ENCODE results near the gene ACYP1.

DNA sequence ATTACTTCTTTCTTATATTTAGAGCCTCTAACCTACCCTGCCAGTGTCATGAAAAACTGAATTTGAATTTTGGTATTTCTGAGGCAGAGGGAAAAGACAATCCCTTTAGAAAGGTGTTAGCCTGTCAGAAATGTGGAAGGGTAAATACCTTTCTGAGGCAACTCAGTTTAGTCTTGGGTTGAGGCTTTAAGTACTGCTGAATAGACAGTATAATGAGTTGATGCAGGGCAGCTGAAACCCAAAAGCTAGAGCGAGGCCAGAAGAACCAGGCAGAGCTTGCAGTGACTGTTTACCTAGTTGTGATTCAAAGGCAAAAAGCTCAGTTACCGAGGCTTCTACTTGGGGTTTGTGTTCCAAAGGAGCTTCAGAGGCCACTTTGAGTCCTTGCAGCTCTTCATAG is 24.3 kb upstream of the ACYP1 start:
- no peak for TF ChIP-seq CTCF (IDR thresholded peaks at IDR 0.05)
- no peak for TF ChIP-seq SIN3A (IDR thresholded peaks at IDR 0.05; ENCODE audit: borderline replicate concordance, insufficient read depth, low read depth, low read length)
- TF ChIP-seq POLR2AphosphoS5 (IDR thresholded peaks at IDR 0.05; ENCODE audit: low read depth, low read length), result no peak
- no peak for TF ChIP-seq TCF7L2 (IDR thresholded peaks at IDR 0.05; ENCODE audit: low read depth, low read length)
- TF ChIP-seq, protein P1, sequence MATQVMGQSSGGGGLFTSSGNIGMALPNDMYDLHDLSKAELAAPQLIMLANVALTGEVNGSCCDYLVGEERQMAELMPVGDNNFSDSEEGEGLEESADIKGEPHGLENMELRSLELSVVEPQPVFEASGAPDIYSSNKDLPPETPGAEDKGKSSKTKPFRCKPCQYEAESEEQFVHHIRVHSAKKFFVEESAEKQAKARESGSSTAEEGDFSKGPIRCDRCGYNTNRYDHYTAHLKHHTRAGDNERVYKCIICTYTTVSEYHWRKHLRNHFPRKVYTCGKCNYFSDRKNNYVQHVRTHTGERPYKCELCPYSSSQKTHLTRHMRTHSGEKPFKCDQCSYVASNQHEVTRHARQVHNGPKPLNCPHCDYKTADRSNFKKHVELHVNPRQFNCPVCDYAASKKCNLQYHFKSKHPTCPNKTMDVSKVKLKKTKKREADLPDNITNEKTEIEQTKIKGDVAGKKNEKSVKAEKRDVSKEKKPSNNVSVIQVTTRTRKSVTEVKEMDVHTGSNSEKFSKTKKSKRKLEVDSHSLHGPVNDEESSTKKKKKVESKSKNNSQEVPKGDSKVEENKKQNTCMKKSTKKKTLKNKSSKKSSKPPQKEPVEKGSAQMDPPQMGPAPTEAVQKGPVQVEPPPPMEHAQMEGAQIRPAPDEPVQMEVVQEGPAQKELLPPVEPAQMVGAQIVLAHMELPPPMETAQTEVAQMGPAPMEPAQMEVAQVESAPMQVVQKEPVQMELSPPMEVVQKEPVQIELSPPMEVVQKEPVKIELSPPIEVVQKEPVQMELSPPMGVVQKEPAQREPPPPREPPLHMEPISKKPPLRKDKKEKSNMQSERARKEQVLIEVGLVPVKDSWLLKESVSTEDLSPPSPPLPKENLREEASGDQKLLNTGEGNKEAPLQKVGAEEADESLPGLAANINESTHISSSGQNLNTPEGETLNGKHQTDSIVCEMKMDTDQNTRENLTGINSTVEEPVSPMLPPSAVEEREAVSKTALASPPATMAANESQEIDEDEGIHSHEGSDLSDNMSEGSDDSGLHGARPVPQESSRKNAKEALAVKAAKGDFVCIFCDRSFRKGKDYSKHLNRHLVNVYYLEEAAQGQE (IDR thresholded peaks at IDR 0.05; ENCODE audit: insufficient read depth in 1 of 2, low read depth in 2 of 2, low read length in 1 of 2), result no peak
